Muscle of back (tissue), 11 donors: ENCODE measurements around the gene ZGRF1. TPM values are rescaled to one million over a fixed set of nuclear protein-coding genes. Genes with fewer than 3 reads are reported as not detected.
A peak's percentile ranks its signal among the peaks of the same experiment; 100 is the strongest.
"Not testable (repeated sequence)": the region's sequence is repeated elsewhere in the genome, so short reads cannot be mapped to it uniquely, and the experiment has no call there.

Experiments
- DNase-seq, 3 donors: peaks; one replicate each; pipeline versions ENCODE4 v3.0.0 to v3.0.0-alpha.2; 2013
- polyA plus RNA-seq, 10 donors: library from polyadenylated mRNA; unstranded; fragments of 120-200 nt; gene quantifications; one replicate each; pipeline ENCODE4 v1.2.1, GENCODE V29; 2013; ENCODE audit not compliant: insufficient read length in 10 of 10

The ZGRF1 gene
- polyA plus RNA-seq, 10 donors: 5.5 to 16.0 (median 10.2) TPM

GRCh38 chr4:112644595-112645535, 8.2 kb upstream of the ZGRF1 start:
- DNase-seq: not testable (repeated sequence)

- DNase-seq: no peak
These were observed 5.8 kb upstream of the ZGRF1 start for GRCh38 chr4:112642526-112642925.

DNA sequence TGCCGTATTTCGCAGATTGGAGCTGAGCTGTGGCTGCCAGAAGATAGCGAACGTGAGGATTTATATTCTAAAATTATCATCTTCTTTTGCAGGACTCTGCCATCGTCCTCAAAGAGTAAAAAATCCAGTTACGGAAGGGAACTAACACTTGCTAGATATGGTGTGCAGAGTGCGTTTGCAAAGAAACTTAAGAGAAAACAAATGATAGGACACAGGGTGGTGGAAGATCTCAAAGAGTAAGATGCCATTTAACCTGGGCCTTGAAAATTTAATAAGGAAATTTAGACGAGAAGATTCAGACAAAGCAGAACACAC, 800 bp upstream of the ZGRF1 start:
- no peak for DNase-seq

DNA sequence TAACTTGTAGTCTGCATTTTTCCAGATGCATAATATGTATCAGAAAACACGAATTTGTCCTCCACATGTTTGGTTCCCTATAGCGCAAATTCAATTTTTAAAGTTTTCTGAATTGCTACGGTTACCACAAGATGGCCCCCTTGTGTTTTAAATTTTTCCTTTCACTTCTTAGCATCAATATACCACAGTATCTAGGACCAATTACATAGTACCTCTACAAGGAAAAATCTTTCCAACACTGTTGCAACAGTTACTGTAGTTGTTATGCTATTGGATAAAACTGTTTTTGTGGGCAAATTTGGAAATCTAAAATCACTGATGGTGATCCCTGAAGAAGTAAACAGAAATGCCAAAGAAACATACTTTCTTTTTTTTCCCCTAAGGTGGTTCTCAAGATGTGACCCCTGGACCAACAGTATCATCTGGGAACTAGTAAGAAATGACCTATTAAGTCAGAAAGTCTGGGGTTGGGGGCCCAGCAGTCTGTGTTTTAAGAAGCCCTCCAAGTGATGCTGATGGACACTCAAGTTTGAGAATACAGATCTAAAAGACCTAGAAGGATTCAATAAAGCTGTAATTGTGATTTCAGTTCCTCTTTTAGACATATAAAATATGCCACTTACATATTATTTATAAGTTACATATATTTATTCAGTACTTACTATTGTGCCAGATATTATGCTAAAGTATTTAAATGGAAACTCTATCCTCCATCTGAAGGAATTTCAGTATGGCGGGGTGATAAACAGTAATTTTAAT, 3.1 kb downstream of the ZGRF1 start:
- DNase-seq: peak; percentile 16 to 64 (median 44)

- no peak for DNase-seq
These were observed 10.5 kb downstream of the ZGRF1 start for GRCh38 chr4:112626228-112626627.

DNA sequence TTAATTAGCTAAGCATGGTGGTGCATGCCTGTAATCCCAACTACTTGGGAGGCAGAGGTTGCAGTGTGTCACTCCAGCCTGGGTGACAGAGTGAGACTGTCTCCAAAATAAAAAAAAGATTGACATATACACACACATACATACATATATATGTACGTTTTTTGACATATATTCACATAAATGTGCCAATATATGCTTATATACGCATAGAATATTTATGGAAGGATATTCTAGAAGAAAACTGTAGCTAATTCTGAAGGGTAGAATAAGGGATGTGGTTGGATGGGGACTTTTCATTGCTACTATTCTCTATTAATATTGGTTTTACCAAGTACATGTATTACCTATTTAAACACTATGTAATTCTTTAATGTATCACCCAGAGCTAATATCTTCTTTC, 19.7 kb downstream of the ZGRF1 start:
- no peak for DNase-seq

- not testable (repeated sequence) for DNase-seq
These were observed 23.9 kb downstream of the ZGRF1 start for GRCh38 chr4:112612814-112613213.

DNA sequence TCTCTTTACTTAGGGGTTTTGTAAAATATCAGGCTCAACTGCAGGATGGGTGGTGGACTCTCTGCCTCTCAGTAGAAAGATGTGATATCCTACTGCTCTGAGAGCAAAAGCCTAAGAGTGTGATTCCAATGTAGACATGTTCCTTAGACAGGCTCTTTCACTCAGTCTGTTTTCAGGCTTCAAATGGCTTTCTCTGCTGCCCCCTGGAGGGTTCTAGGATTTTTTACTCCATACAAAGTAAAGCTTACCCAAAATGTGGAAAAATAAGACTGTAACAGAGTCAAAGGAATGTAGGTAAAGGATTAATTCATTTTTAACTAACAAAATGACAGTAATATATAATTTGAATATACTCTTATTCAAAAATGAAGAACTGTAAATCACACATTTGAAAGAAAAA, 32.1 kb downstream of the ZGRF1 start:
- DNase-seq: peak; percentile 34 to 65 (median 52)

- no peak for DNase-seq
These were observed 41.7 kb downstream of the ZGRF1 start for GRCh38 chr4:112594993-112595392.

GRCh38 chr4:112593438-112594133, 43.1 kb downstream of the ZGRF1 start:
- DNase-seq: no peak

- DNase-seq: no peak
These were observed 44.0 kb downstream of the ZGRF1 start for GRCh38 chr4:112592717-112593116.

GRCh38 chr4:112591593-112591992, 45.1 kb downstream of the ZGRF1 start:
- no peak for DNase-seq

GRCh38 chr4:112589206-112589605, 47.5 kb downstream of the ZGRF1 start:
- DNase-seq: no peak

GRCh38 chr4:112585977-112586736, 50.6 kb downstream of the ZGRF1 start:
- no peak for DNase-seq

DNA sequence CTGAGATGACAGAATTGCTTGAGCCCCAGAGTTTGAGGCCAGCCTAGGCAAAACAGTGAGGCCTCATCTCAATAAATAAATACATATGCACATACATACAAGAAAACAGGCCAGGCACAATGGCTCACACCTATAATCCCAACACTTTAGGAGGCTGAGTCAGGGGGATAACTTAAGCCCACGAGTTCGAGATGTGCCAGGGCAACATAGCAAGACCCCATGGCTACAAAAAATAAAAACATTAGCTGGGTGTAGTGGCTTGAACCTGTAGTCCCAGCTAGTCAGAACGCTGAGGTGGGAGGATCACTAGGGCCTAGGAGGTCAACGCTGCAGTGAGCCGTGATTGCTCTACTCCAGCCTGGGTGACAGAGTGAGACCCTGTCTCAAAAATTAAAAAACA, 69.2 kb downstream of the ZGRF1 start:
- DNase-seq: no peak

GRCh38 chr4:112564706-112565270, 71.9 kb downstream of the ZGRF1 start:
- no peak for DNase-seq

DNA sequence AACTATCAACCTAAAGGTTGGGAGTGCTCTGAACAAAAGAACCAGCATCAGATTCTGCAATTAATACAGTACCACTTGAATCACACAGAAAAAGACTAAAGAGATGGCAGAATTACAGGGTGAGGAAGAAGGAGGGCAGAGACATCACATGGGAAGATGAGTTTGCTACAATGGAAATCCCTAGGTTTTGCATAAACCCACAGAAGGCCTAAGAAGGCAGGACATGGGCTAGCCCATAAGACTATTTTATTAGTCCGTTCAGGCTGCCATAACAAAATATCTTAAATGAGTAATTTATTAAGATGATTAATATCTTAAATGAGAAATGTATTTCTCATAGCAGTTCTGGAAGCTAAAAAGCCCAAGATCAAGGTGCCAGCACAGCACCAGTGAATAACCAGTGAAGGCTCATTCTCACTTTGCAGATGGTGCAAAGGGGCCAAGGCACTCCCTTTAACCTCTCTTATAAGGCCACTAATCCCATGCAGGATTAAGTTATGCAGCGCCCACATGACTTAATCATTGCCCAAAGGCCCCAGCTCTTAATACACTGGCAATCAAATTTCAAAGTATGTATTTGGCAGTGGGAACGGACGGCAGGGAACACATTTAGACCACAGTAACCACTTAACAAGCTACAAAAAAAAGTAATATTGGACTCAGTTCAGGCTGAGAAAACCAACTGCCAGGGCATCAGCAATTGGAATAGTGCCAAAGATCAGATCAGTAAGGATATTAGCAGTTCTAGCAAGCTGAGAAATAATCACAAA, 73.1 kb downstream of the ZGRF1 start:
- no peak for DNase-seq

- no peak for DNase-seq
These were observed 74.3 kb downstream of the ZGRF1 start for GRCh38 chr4:112562254-112562879.

DNA sequence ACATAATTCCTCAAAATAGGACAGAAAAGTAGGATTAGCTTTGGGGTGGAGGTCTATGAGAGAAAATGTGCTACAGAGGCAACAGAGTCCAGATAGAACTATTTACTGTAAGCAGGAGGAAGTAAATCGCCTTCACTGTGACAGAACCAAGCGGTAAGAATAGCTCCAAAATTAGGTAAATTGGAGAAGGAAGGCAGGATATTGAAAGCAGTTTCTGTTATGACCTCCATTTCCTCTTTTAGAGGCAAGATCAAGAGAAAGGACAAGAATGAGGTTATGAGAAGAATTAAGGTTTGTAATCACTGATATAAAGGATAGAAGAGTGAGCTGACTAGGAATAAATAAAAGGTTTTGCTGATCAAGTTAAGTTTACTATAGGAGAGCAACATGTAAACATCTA, 76.6 kb downstream of the ZGRF1 start:
- no peak for DNase-seq

- no peak for DNase-seq
These were observed 77.7 kb downstream of the ZGRF1 start for GRCh38 chr4:112559053-112559452.
